Stimulated activated CD4-positive, alpha-beta T cell treated with anti-CD3 and anti-CD28 coated beads, Interleukin-1b, Interleukin-23, amount 100 ng/mL, for 1 hour (primary cell): Measurements from ENCODE around the gene CCNT2.
"Not testable (repeated sequence)": the region's sequence is repeated elsewhere in the genome, so short reads cannot be mapped to it uniquely, and the experiment has no call there.

Experiments
- DNase-seq, 2 donors: peaks; one replicate each; pipeline ENCODE4 v3.0.0-alpha.2; 2020; ENCODE audit warnings: low read depth in 2 of 2

Gene CCNT2

DNA sequence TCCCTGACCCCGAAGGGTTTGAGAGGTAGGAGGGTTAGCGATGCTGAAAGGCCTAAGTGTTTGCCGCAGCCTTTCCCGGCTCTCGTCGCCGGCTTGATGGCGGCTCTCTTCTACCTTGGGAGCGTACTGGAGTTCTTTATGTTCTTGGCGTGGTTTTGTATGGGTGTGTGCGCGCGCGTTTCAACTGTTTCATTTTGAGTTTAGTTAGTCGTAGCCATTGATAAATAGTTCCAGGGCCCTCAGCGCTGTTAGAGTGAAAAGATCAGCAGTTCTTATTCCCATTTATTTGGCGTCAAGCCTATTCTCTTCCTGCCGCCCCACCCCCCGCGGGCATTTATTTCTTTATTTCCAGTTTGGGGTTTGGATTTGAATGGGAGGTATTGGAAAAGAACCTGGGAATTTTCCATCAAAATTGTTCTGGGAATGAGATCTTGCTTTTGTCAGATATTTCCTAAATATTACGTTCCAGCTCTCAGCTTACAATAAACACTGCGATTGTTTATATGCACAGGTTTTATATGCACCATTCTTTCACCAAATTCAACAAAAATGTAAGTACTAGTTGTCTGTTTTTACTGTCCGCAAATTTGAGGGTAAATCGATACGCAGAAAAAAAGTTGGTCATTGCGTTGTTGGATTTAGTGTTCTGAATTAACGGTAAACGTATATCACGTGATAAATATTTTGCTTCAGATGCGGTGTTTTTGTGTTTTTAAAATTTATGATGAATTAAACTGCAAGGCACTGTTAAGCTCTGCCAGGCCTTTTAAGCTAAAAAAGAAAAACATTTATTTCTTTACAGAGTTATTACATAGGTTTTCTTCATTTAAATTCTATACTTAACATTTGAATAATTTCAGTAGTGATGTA, 954 bp downstream of the CCNT2 start:
- DNase-seq: peak in 1 of 2 donors; percentile 28

DNA sequence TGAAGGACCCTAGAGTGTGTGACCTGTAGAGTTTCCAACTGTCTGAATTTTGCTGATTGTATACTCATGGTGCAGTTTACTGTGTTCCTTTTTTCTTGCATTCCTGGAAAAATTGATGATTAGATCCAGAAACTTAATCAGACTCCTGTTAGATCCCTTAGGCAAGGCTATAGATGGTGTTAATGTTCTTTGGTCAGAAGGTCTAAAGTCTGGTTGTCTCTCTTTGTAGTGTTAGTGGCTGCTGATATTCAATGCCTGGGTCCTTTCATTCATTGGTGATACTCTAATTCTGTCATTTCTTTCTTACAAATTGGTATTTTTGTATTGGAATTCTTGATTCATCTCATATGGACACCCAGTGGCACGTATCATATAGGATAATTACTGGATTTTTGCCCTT, 6.3 kb downstream of the CCNT2 start:
- no peak for DNase-seq

DNA sequence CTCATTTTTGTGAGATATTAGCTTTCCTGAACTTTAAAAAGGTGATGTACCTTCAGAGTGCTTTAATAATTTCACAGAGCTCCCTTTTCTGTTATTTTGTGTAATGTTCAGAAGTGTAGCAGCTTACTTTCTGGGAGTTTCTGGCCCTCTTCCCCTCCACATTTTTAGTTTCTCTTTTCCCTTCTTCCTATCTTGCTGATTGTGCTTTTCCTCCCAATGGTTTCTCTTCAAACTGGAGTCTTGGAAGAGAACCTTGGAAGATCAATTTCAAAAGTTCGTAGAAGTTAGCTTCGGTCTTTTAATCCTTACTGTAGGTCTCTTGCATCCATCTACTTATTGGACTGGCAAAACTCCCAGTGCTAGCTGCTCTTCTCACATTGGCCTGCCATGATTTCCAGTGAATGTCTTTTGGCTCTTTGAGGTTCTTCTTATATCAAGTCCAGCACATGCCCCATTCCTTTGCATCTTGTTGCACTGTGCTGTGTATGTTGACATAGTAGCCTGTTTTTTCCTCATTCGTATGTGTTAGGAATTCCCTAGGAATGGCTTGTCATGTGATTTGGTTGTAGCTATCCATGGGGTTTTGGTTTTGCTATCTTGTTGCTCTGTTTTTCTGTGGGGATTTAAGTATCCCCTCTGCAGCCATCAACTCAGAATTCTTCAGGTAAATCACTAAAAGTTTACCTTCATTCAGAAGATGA, 7.8 kb downstream of the CCNT2 start:
- no peak for DNase-seq

DNA sequence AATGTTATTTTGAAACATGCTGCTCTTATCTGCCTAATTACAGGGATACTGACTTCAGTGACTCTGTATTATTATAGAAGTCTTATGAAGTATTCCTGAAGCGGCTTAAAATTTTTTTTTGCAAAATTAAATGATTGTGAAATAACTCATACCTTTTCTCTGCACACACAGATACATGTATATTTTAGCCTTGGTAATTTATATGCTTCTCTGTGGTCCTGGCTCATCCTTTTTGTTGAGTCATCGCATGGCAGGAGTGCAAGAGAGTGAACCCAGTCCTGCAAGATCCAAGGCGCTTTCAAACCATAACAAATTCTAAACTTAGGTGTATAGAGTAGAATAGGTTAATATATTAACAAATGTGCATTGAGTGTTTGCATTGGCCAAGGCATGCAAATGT, 8.6 kb downstream of the CCNT2 start:
- DNase-seq: no peak

DNA sequence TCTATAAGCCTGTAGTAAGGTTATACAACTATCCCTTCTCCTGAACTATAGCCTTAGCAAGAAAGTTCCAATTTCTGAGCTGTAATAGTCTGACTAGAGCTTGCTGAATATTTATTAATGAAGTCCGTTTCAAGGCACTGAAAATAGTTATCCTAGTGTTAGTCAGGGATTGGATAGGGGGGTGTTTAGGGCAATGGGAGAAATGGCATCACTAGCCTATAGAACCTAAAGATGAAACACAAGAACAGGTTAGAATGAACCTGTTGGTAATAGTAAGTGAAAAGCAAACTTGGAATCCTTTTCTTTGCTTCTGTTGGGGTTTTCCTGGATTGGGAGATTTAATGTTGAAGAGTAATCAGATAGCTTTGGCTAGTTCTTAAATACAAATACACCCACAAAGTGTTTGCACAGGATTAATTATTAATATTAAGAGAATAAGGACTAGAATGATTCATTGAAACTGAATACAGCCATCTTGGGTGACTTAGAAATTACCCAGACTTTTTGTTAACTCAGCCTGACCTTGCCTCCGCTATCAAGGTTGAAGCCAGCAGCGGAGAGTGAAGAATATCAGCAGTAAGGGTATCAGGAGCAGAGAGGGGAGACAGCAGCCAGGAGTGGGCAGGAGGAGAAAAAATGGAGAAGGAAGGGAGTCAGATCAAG, 14.4 kb downstream of the CCNT2 start:
- DNase-seq: no peak

DNA sequence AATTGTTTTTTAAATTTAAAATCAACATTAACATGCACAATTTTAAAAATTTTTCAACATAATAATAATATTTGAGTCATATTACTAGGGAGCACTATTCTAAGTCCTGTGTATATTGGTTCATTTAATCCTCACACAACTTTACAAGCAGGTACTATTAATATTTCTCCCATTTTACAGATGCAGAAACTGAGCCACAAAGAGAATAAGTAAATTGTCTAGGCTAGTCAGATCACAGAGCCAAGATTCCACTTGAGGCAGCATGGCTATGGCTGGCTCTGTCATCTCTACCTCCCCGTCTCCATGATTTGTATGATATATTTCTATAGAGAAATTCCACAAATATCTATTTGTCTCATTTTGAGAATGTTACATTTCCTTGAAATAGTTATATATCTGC, 15.1 kb downstream of the CCNT2 start:
- DNase-seq: no peak

DNA sequence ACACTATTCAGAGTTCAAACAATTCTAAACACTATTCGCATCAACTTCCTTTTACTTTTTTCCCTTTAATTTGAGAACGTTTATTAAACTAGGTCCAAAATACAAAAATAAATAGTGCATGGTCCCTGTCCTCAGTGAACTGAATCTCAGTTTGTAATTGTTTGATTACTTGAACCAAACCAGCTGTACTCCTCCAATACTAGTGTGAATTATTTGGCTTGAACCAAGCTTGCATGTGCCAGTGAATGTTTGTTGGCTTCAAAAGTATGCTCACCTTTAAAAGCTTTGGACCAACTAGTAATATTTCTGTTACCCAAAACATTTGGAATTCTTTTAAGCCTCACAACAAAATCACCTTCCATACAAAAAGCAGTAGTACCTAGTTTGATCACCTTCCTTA, 15.5 kb downstream of the CCNT2 start:
- no peak for DNase-seq

DNA sequence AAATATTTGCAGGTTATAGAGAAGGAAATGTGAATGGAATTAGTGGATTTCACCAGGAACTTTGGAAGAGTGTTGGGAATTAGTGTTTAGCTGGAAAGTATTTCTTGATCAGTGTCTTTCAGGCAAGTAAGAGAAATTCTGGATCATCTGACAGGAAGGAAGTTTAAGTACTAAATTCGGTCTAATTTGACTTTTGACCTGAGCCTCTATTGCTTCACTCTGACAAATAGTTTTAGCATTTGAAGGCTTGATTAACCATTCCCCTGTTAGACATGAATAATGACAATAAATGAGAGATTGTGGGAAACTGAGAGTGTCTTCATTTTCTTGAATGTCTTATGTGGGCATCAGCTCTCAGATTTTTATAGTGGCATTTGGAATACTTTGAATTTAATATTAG, 16.0 kb downstream of the CCNT2 start:
- no peak for DNase-seq

DNA sequence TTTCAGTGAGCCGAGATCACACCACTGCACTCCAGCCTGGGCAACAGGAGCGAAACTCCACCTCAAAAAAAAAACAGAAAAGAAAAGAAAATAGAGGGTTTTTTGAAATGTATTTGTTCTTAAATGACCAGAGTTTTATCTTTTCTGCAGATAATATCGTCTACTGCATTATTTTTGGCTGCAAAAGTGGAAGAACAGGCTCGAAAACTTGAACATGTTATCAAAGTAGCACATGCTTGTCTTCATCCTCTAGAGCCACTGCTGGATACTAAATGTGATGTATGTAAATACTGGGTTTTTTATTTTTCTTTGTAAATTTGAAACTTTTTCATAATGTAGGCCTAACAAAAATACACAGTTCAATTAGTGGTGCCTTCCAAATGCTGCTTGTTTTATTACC, 18.1 kb downstream of the CCNT2 start:
- no peak for DNase-seq

DNA sequence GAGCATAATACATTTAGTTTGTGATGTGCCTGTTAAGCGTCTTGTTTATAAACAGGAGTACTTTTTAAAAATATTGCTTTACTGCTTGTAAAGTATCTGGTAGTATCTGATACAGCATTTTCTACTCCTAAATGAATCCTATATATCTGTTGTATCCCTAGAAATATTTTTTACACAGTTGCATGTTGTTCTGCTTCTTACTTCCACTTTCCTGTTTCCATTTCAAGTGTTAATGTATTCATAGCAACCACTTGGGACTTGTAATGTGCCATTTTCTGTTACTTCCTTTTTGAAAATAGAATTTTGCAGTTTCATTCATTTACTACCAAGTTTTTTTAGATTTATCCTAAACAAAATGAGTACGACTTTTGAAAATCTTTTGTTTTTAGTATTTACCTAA, 24.9 kb downstream of the CCNT2 start:
- no peak for DNase-seq

DNA sequence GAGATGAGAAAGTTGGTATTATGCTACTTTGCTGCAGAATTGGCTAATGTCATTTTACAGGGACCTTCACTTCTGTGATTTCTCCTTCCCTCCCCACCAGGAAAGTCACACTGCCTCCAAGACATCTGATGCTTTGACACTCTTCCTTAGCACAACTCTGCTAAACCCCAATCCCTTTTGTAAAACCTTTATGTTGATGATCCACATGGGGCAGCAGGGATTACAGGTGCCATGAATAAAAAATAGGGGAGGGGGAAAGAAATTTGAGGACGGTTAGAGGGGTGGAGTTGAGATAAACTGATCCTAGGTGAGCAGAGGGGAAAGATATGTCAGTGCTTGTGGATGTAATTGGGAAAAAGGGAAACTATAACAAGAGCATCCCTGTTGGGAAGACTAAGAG, 26.4 kb downstream of the CCNT2 start:
- DNase-seq: no peak

DNA sequence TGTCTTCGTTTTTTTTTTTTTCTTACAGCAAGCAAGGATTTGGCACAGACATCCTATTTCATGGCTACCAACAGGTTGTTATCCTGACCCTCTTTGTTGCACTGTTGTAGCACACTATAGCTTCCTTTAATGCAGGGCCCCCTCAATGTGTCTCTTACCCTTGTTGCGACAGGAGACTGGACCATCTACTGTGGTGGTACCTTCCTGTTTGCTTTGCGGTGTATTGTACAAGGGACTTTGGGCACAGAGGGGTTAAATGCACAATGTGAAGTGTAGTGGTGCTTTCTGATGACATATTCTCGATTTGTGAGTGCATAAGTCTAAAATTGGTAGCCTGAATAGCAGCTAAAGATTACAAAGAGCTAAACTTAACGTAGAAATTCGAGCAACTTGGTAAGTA, 27.5 kb downstream of the CCNT2 start:
- no peak for DNase-seq

DNA sequence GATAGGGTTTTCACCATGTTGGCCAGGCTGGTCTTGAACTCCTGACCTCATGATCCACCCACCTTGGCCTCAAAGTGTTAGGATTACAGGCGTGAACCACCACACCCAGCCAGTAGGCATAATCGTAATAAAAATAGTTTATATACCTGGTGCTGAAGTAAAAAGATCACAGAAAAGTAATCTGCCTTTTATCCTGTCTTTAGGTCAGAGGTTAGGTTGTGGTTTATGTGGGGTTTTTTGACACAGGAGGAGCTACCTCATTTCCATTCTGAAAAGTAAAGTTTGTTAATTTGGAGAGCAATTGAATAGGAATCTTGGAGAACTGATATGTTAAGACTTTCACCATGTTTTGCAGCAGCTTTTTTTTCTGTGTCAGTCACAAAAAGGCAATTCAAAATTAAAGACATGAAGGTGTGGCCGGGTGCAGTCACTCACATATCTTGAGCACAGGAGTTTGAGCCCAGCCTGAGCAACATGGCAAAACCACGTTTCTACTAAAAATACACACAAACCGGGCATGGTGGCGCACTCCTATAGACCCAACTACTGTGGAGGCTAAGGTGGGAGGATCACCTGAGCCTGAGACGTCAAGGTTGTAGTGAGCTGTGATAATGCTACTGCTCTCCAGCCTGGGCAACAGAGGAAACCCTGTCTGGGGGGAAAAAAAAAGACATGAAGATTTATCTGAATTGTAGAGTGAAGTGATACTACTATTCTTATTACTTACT, 31.5 kb downstream of the CCNT2 start:
- no peak for DNase-seq

DNA sequence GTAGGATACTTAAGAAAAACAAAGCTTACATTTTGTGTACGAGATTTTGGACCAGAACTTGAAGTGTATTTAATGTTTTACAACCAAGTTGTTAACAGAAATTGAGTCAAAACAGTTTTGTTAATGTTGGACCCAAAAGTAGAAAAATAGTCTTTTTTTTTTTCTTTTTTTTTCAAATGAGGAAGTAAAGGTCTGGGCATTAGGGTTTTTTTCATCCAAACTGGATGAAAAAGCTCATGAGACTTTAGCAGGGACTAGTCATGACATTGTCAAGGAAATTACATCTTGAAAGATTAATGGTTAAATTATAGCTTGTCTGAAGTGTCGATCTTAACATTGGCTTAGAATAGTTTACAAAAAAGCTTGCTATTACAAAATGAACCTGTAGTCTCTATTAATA, 32.3 kb downstream of the CCNT2 start:
- no peak for DNase-seq

DNA sequence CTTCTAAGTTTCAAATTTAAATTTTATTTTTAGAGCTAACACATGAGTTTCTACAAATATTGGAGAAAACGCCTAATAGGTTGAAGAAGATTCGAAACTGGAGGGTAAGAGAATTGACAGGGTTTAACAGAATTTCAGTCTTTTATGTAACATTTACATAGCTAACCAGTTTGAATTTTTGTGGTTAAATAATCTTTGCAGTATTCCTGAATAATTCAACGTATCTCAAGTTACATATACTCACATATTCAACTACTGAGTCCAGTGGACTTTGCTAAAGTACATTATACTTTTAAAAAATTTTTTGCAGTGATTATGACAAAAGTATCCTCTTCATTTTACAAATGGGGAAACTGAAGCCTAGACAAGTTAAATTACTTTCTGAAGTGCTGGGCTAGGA, 34.0 kb downstream of the CCNT2 start:
- no peak for DNase-seq

DNA sequence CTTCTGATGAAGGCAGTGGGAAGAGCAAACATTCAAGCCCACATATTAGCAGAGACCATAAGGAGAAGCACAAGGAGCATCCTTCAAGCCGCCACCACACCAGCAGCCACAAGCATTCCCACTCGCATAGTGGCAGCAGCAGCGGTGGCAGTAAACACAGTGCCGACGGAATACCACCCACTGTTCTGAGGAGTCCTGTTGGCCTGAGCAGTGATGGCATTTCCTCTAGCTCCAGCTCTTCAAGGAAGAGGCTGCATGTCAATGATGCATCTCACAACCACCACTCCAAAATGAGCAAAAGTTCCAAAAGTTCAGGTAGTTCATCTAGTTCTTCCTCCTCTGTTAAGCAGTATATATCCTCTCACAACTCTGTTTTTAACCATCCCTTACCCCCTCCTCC, 35.4 kb downstream of the CCNT2 start:
- DNase-seq: no peak

DNA sequence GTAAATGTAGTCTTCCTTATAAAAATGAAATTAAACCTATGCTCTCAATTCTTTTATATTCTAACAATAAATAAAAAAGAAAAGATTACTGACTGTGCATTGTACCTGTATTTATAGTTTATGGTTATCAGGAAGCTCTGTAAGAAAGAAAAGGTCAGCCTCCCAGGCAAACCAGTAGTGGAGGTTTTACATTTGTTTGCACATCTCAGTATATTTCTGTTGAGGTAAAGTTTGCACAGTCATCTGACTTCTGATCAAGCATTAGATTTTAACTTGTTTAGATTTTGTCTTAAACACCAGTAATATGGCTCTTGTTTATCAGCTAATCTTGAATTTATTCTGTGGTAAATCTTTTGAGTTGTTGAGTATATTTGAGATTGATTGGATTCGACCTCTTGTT, 37.1 kb downstream of the CCNT2 start:
- no peak for DNase-seq

DNA sequence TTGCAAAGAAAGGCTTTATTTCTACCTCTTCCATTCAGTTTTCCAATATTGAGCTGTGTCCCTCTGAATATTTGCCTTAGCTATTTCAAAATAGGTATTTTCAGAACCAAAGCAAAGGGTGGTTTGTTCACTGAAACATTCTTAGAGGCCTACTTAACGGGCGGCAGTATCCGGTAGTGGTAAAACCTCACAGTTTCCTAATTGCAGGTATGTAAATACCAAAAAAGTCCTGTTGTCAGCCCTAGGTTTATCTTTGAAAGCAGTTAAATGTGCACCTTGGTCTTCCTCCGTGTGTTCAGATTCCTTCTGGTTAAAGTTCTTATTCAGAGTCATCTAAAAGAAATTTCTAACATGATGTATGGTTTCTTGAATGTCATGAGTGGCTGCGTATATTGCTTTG, 38.9 kb downstream of the CCNT2 start:
- no peak for DNase-seq

DNA sequence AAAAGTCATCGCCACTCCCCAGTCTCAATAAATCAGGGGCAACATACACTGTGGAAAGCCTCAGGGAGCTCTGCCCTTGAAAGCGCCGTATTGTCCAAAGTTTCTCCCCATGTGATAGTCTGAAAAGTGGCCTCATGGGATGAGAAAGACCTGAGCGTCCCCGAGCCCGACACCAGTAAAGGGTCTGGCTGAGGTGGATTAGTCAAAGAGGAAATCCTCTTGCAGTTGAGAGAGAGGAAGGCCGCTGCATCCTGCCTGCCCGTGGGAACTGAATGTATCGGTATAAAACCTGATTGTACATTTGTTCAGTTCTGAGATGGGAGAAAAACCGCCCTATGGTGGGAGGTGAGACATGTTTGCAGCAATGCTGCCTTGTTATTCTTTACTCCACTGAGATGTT, 48.5 kb downstream of the CCNT2 start:
- not testable (repeated sequence) for DNase-seq

DNA sequence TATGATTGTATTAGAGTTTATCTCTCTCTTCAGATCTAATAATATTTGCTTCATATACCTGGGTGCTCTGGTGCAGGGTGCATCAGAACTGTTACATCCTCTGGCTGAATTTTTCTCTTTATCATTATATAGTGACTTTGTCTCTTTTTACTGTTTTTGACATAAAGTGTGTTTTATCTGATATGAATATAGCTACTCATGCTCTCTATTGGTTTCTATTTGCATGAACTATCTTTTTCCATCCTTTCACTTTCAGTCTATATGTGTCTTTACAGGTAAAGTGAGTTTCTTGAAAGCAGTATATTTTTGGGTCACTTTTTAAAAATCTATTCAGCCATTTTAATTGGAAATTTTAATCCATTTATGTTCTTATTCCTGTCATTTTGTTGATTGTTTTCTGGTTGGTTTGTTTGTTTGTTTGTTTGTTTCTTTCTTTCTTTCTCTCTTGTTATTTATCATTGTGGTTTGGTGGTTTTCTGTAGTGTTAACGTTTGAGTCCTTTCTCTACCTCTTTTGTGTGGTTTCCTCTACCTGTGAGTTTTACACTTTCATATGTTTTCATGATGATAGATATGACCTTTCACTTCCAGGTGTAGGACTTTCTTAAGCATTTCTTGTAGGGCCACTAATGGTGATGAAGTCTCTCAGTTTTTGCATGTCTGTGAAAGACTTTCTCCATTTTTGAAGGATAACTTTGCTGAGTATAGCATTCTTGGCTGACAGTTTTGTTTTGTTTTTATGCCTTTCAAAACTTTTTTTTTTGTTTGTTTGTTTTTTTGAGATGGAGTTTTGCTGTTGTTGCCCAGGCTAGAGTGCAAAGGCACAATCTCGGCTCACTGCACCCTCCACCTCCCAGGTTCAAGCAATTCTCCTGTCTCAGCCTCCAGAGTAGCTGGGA, 54.9 kb downstream of the CCNT2 start:
- DNase-seq: no peak
